ENCODE data around the gene HPSE2. TPM values are rescaled to one million over a fixed set of nuclear protein-coding genes. Genes with fewer than 3 reads are reported as not detected.
"Not testable (repeated sequence)": the region's sequence is repeated elsewhere in the genome, so short reads cannot be mapped to it uniquely, and the experiment has no call there.

The HPSE2 gene
- total RNA-seq, 1 donor from 2014 or later, result not detected

GRCh38 chr10:98516352-98516751 is 719.3 kb downstream of the HPSE2 start:
- intact Hi-C loops (cut with micrococcal nuclease), result no loop called here

GRCh38 chr10:98513704-98514103 is 721.9 kb downstream of the HPSE2 start:
- intact Hi-C loops (cut with micrococcal nuclease), result no loop called here

- intact Hi-C loops (cut with micrococcal nuclease), result no loop called here
Measured at GRCh38 chr10:98511876-98512275, 723.8 kb downstream of the HPSE2 start.

GRCh38 chr10:98510412-98510995 is 725.1 kb downstream of the HPSE2 start:
- intact Hi-C loops (cut with micrococcal nuclease), result no loop called here

- intact Hi-C loops (cut with micrococcal nuclease), result no loop called here
Measured at GRCh38 chr10:98509745-98510144, 725.9 kb downstream of the HPSE2 start.

GRCh38 chr10:98502535-98502934 is 733.1 kb downstream of the HPSE2 start:
- intact Hi-C loops (cut with micrococcal nuclease), result not testable (repeated sequence)

- intact Hi-C loops (cut with micrococcal nuclease), result no loop called here
Measured at GRCh38 chr10:98492763-98493162, 742.9 kb downstream of the HPSE2 start.

- intact Hi-C loops (cut with micrococcal nuclease), result no loop called here
Measured at GRCh38 chr10:98489561-98490481, 745.8 kb downstream of the HPSE2 start.

GRCh38 chr10:98488669-98489430 is 746.8 kb downstream of the HPSE2 start:
- intact Hi-C loops (cut with micrococcal nuclease), result no loop called here

- intact Hi-C loops (cut with micrococcal nuclease), result no loop called here
Measured at GRCh38 chr10:98487649-98488048, 748.0 kb downstream of the HPSE2 start.

- intact Hi-C loops (cut with micrococcal nuclease), result no loop called here
Measured at GRCh38 chr10:98486421-98486820, 749.2 kb downstream of the HPSE2 start.

GRCh38 chr10:98485959-98486358 is 749.7 kb downstream of the HPSE2 start:
- intact Hi-C loops (cut with micrococcal nuclease), result no loop called here

GRCh38 chr10:98483658-98484057 is 752.0 kb downstream of the HPSE2 start:
- intact Hi-C loops (cut with micrococcal nuclease), result no loop called here

- intact Hi-C loops (cut with micrococcal nuclease), result no loop called here
Measured at GRCh38 chr10:98482096-98482495, 753.6 kb downstream of the HPSE2 start.

GRCh38 chr10:98481404-98481945 is 754.2 kb downstream of the HPSE2 start:
- intact Hi-C loops (cut with micrococcal nuclease), result no loop called here

GRCh38 chr10:98478430-98479222 is 757.0 kb downstream of the HPSE2 start:
- intact Hi-C loops (cut with micrococcal nuclease), result no loop called here

GRCh38 chr10:98477861-98478260 is 757.8 kb downstream of the HPSE2 start:
- intact Hi-C loops (cut with micrococcal nuclease), result no loop called here

- intact Hi-C loops (cut with micrococcal nuclease), result no loop called here
Measured at GRCh38 chr10:98474628-98475027, 761.0 kb downstream of the HPSE2 start.

GRCh38 chr10:98472196-98472595 is 763.5 kb downstream of the HPSE2 start:
- intact Hi-C loops (cut with micrococcal nuclease), result no loop called here

- intact Hi-C loops (cut with micrococcal nuclease), result no loop called here
Measured at GRCh38 chr10:98470850-98471249, 764.8 kb downstream of the HPSE2 start.

All from T-helper 2 cell treated with Interferon-gamma antibody and Interleukin-4, amounts not matched to agents 100 ng/mL and 5 ng/mL, for 36 hours (primary cell).